Activated CD4-positive, alpha-beta T cell treated with anti-CD3 and anti-CD28 coated beads, Interleukin-2, amount 50 U/mL, for 24 hours (primary cell): ENCODE results near the gene NDST3.
"Not testable (repeated sequence)": the region's sequence is repeated elsewhere in the genome, so short reads cannot be mapped to it uniquely, and the experiment has no call there.

Experiments used
- DNase-seq, 2 donors: peaks; one replicate each; pipeline ENCODE4 v3.0.0-alpha.2; 2020; ENCODE audit warnings: low read depth in 1 of 2, low spot score in 1 of 2

Gene NDST3

GRCh38 chr4:118175506-118175905 lies 141.2 kb downstream of the NDST3 start:
- DNase-seq: no peak

- no peak for DNase-seq
Observed at GRCh38 chr4:118177126-118177525, 142.8 kb downstream of the NDST3 start.

- no peak for DNase-seq
Observed at GRCh38 chr4:118180776-118181175, 146.5 kb downstream of the NDST3 start.

GRCh38 chr4:118190903-118191302 lies 156.6 kb downstream of the NDST3 start:
- no peak for DNase-seq

- no peak for DNase-seq
Observed at GRCh38 chr4:118193421-118193820, 159.1 kb downstream of the NDST3 start.

GRCh38 chr4:118206627-118207026 lies 172.3 kb downstream of the NDST3 start:
- DNase-seq: no peak

GRCh38 chr4:118213101-118213500 lies 178.8 kb downstream of the NDST3 start:
- no peak for DNase-seq

- DNase-seq: no peak
Observed at GRCh38 chr4:118215826-118216225, 181.5 kb downstream of the NDST3 start.

- no peak for DNase-seq
Observed at GRCh38 chr4:118221227-118221800, 187.0 kb downstream of the NDST3 start.

- DNase-seq: peak in 1 of 2 donors; percentile 5
Observed at GRCh38 chr4:118224243-118224829, 190.1 kb downstream of the NDST3 start.

- no peak for DNase-seq
Observed at GRCh38 chr4:118225511-118225910, 191.2 kb downstream of the NDST3 start.

GRCh38 chr4:118226311-118227010 lies 192.2 kb downstream of the NDST3 start:
- DNase-seq: no peak

GRCh38 chr4:118235566-118236120 lies 201.4 kb downstream of the NDST3 start:
- no peak for DNase-seq

GRCh38 chr4:118237531-118237930 lies 203.2 kb downstream of the NDST3 start:
- no peak for DNase-seq

- DNase-seq: no peak
Observed at GRCh38 chr4:118249890-118250289, 215.6 kb downstream of the NDST3 start.

- no peak for DNase-seq
Observed at GRCh38 chr4:118254368-118254767, 220.1 kb downstream of the NDST3 start.

- DNase-seq: no peak
Observed at GRCh38 chr4:118259111-118259510, 224.8 kb downstream of the NDST3 start.

- no peak for DNase-seq
Observed at GRCh38 chr4:118260309-118260708, 226.0 kb downstream of the NDST3 start.

GRCh38 chr4:118264096-118264495 lies 229.8 kb downstream of the NDST3 start:
- DNase-seq: no peak

GRCh38 chr4:118265312-118266144 lies 231.2 kb downstream of the NDST3 start:
- no peak for DNase-seq

- not testable (repeated sequence) for DNase-seq
Observed at GRCh38 chr4:118266145-118266496, 231.8 kb downstream of the NDST3 start.

- DNase-seq: no peak
Observed at GRCh38 chr4:118268780-118269179, 234.5 kb downstream of the NDST3 start.
